GM12874 (cell line): ENCODE data around the gene MVB12B.

Experiments used
- CTCF ChIP-seq: IDR thresholded peaks from 2 replicates; pipeline ENCODE4 v1.5.1; 2011; ENCODE audit warnings: low read depth, mild to moderate bottlenecking, control low read depth, low read length, moderate library complexity; ENCODE audit not compliant: insufficient read depth

Gene MVB12B

GRCh38 chr9:126516936-126517832 lies 190.6 kb downstream of the MVB12B start:
- no peak for TF ChIP-seq CTCF

- TF ChIP-seq CTCF: no peak
Measured at GRCh38 chr9:126517833-126518356, 191.3 kb downstream of the MVB12B start.

- TF ChIP-seq CTCF: no peak
Measured at GRCh38 chr9:126518763-126519162, 192.1 kb downstream of the MVB12B start.

- TF ChIP-seq CTCF: no peak
Measured at GRCh38 chr9:126519660-126520420, 193.2 kb downstream of the MVB12B start.

GRCh38 chr9:126520453-126520852 lies 193.8 kb downstream of the MVB12B start:
- no peak for TF ChIP-seq CTCF

GRCh38 chr9:126521089-126521488 lies 194.5 kb downstream of the MVB12B start:
- TF ChIP-seq CTCF: no peak

GRCh38 chr9:126521551-126521950 lies 194.9 kb downstream of the MVB12B start:
- TF ChIP-seq CTCF: no peak
